Loucy (cell line): ENCODE data around the gene GRHL1.

Source experiments
- H2AFZ ChIP-seq: fragments of 200-600 bp; sonication (generic); 2 replicates; pipeline ENCODE4 v1.6.0; 2016; ENCODE audit warnings: antibody characterized with exemption, mild to moderate bottlenecking, low read length, moderate library complexity
- H3F3A ChIP-seq: fragments of 200-600 bp; 2 replicates; pipeline ENCODE4 v1.6.0; 2016; ENCODE audit warnings: antibody characterized with exemption, low read depth, mild to moderate bottlenecking
- H3K27me3 ChIP-seq: fragments of 200-600 bp; sonication (generic); 2 replicates; pipeline ENCODE4 v1.6.1; 2014; ENCODE audit warnings: low read length, mild to moderate bottlenecking; ENCODE audit not compliant: insufficient read depth, poor library complexity, severe bottlenecking
- H3K36me3 ChIP-seq: fragments of 200-600 bp; sonication (generic); 2 replicates; pipeline ENCODE4 v1.6.1; 2016; ENCODE audit warnings: low read length; ENCODE audit not compliant: insufficient read depth
- H3K4me1 ChIP-seq: fragments of 200-600 bp; sonication (generic); 2 replicates; pipeline ENCODE4 v1.5.1; 2014; ENCODE audit warnings: low read length, mild to moderate bottlenecking; ENCODE audit not compliant: insufficient read depth, poor library complexity, severe bottlenecking
- H3K4me2 ChIP-seq: fragments of 200-600 bp; sonication (generic); 2 replicates; pipeline ENCODE4 v1.6.0; 2014; ENCODE audit warnings: antibody characterized with exemption, low read length, low read depth, mild to moderate bottlenecking; ENCODE audit not compliant: poor library complexity, severe bottlenecking
- H3K4me3 ChIP-seq: fragments of 200-600 bp; sonication (generic); 2 replicates; pipeline ENCODE4 v1.5.1; 2014; ENCODE audit warnings: low read length, mild to moderate bottlenecking, mixed read lengths; ENCODE audit not compliant: poor library complexity, severe bottlenecking
- H3K79me2 ChIP-seq: fragments of 200-600 bp; sonication (generic); 2 replicates; pipeline ENCODE4 v1.6.1; 2014; ENCODE audit warnings: low read length; ENCODE audit not compliant: insufficient read depth
- H3K9ac ChIP-seq: fragments of 200-600 bp; sonication (generic); 2 replicates; pipeline ENCODE4 v1.6.0; 2014; ENCODE audit warnings: mild to moderate bottlenecking, low read depth, low read length, moderate library complexity; ENCODE audit not compliant: poor library complexity, severe bottlenecking
- H3K9me2 ChIP-seq: fragments of 200-600 bp; sonication (generic); replicated peaks from 2 replicates; pipeline ENCODE4 v1.6.1; 2016; ENCODE audit warnings: low read depth, low read length, mixed read lengths
- H3K9me3 ChIP-seq: fragments of 200-600 bp; sonication (generic); 2 replicates; pipeline ENCODE4 v1.6.1; 2014; ENCODE audit warnings: mild to moderate bottlenecking, antibody characterized with exemption, low read length, low read depth; ENCODE audit not compliant: insufficient read depth
- H4K20me1 ChIP-seq: fragments of 200-600 bp; sonication (generic); 2 replicates; pipeline ENCODE4 v1.6.0; 2014; ENCODE audit warnings: antibody characterized with exemption, low read length, mild to moderate bottlenecking; ENCODE audit not compliant: insufficient read depth, poor library complexity, severe bottlenecking
- EZH2phosphoT487 ChIP-seq: fragments of 200-600 bp; IDR thresholded peaks from 2 replicates; pipeline ENCODE4 v1.6.1; 2018; ENCODE audit warnings: antibody characterized with exemption, mild to moderate bottlenecking, moderate library complexity, borderline replicate concordance
- TF ChIP-seq, protein P1 (sequence below): fragments of 200-600 bp; sonication (generic); conservative IDR thresholded peaks from 2 replicates; pipeline ENCODE4 v1.5.1; 2014; ENCODE audit warnings: mild to moderate bottlenecking, antibody characterized with exemption, low read length

GRHL1 gene

DNA sequence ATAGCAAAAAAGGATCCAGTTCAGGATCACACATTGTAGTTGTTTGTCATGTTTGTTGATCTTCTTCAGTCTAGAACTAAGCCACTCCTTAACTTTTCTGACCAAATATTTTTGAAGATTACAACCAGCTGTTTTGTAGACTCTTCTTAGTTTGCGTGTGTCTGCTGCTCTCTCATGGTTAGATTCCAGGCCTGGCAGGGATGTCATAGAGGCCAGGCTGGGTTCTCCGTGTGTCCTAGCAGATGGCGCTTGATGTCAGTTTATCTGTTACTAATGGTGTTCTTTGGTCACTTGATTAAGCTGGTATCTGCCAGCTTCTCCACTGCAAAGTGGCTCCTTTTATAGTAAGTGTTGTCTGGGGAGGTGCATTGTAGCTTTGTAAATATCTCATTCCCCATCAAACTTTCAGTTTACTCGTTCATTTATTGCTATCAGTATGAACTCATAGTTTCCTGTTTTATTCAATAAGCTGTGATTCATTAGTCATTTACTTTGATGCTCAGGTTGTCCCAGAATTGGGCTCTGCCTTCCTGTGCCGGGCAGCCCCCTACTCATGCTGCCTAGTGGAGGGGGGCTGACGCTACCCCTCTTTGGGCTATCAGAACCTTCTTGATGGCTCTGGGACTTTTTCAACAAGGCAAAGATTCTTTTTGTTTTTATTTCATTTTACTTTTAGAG is 42.1 kb downstream of the GRHL1 start:
- H3K4me1 ChIP-seq, result no peaks in the 10 kb centered on the region
- no peak overlapping the region for H3K4me3 ChIP-seq
- H3K36me3 ChIP-seq, result peaks cover 30% of the 10 kb centered on the region; the same call in 1 of the 2 replicates
- H3K9ac ChIP-seq, result no peak overlapping the region
- no peak overlapping the region for H3K4me2 ChIP-seq
- no peaks in the 10 kb centered on the region for H3K27me3 ChIP-seq
- H4K20me1 ChIP-seq, result no peaks in the 10 kb centered on the region
- no peaks in the 10 kb centered on the region for H3F3A ChIP-seq
- TF ChIP-seq EZH2phosphoT487, result no peak
- TF ChIP-seq, protein P1, sequence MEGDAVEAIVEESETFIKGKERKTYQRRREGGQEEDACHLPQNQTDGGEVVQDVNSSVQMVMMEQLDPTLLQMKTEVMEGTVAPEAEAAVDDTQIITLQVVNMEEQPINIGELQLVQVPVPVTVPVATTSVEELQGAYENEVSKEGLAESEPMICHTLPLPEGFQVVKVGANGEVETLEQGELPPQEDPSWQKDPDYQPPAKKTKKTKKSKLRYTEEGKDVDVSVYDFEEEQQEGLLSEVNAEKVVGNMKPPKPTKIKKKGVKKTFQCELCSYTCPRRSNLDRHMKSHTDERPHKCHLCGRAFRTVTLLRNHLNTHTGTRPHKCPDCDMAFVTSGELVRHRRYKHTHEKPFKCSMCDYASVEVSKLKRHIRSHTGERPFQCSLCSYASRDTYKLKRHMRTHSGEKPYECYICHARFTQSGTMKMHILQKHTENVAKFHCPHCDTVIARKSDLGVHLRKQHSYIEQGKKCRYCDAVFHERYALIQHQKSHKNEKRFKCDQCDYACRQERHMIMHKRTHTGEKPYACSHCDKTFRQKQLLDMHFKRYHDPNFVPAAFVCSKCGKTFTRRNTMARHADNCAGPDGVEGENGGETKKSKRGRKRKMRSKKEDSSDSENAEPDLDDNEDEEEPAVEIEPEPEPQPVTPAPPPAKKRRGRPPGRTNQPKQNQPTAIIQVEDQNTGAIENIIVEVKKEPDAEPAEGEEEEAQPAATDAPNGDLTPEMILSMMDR, result no peak
- H3K9me2 ChIP-seq, result no peaks in the 10 kb centered on the region
- no peaks in the 10 kb centered on the region for H3K79me2 ChIP-seq
- no peaks in the 10 kb centered on the region for H3K9me3 ChIP-seq
- H2AFZ ChIP-seq, result no peak overlapping the region

DNA sequence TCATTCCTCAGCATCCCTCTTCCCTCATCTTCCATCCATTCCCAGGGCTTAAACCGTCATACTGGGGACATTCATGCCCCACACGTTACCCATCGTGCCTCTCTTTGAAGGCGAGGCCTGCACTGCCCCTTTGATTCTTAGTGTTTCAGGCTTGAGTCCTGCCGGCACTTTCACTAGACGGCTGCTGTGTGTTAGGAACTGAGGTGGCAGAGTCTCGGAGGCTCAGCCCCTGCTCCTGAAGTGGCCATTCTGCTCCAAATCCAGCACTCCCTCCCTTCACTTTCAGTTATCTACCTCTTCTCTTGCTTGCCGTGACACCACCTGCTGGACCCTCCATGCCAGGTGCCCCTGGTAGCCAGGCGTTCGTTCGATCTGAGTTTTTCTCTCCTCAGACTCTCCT is 43.0 kb downstream of the GRHL1 start:
- H3K4me2 ChIP-seq, result no peak overlapping the region
- no peak overlapping the region for H2AFZ ChIP-seq
- TF ChIP-seq, protein P1, result no peak
- no peak for TF ChIP-seq EZH2phosphoT487
- no peak overlapping the region for H3K4me3 ChIP-seq
- no peaks in the 10 kb centered on the region for H3K4me1 ChIP-seq
- no peaks in the 10 kb centered on the region for H3K27me3 ChIP-seq
- no peaks in the 10 kb centered on the region for H3K79me2 ChIP-seq
- no peak overlapping the region for H3K9ac ChIP-seq
- H3F3A ChIP-seq, result no peaks in the 10 kb centered on the region
- H4K20me1 ChIP-seq, result no peaks in the 10 kb centered on the region
- H3K9me2 ChIP-seq, result no peaks in the 10 kb centered on the region
- peaks cover 30% of the 10 kb centered on the region; the same call in 1 of the 2 replicates for H3K36me3 ChIP-seq
- no peaks in the 10 kb centered on the region for H3K9me3 ChIP-seq

DNA sequence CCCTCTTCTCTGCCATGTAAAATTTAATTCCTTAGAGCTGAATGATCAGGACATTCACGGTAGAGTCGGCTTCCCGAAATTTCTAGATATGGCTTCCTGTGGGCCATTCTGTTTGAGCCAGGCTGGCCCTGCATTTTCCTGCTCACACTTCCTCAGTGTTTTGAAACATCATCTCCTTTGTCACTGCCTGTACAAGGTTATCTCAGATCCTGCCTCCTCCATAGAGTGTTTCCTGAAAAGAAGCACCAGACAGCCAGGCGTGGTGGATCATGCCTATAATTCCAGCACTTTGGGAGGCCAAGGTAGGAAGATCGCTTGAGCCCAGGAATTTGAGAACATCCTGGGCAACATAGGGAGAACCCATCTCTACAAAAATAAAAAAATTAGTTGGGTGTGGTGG is 43.6 kb downstream of the GRHL1 start:
- Histone ChIP-seq H2AFZ (no peak overlapping the region), H3K9me2 (no peaks in the 10 kb centered on the region), H3K4me2 (no peak overlapping the region), H3K27me3 (no peaks in the 10 kb centered on the region), H3F3A (no peaks in the 10 kb centered on the region), H3K9ac (no peak overlapping the region), H3K79me2 (no peaks in the 10 kb centered on the region), H3K4me1 (no peaks in the 10 kb centered on the region), H3K4me3 (no peak overlapping the region), H3K36me3 (peaks cover 32% of the 10 kb centered on the region; the same call in 1 of the 2 replicates), H4K20me1 (no peaks in the 10 kb centered on the region), H3K9me3 (no peaks in the 10 kb centered on the region)
- TF ChIP-seq EZH2phosphoT487, result no peak
- TF ChIP-seq, protein P1, result no peak
